ENCODE results near the gene ACACB. TPM values are rescaled to one million over a fixed set of nuclear protein-coding genes. Genes with fewer than 3 reads are reported as not detected.

ACACB gene
- total RNA-seq = 28.8 TPM

DNA sequence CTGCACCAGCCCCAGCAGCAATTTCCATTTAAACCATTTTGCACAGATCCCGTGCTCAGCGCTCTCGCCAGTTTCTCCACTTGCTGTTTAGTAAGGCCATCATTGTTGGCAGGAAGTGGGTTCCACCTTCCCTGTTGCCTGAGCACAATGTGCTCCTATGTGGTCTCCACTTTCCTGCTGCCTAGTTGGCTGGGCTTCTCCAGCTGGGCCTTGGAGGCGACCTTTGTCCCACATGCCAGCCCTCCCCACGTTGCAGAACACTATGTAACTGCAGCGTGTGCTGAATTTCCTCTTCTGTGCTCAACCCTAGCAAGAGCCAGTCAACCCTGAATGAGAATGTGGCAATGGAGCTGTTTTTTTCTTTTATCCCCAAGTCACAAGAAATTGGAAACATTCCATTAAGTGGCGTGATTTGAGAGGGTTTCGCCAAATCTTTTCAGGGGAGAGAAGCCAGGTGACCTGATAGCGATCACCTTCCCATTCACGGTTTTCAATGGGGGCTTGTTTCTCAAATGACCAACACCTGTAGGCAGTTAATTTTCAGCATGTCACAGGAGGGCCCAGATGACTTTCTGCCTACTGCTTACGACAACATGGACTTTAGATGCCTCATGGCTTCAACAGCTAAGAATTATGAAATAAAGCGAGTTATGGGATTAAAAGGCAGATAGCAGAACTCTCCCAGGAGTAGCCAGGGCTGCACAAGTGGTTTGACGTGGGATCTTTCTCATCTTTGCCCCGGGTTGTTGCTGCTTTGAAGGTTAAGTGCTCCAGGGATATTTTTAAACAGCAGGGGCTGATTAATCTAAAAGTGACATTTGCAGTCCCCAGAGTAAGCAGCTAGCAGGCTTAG, at the start of gene ACACB:
Gene ACACB (plus strand): TSS at position 830 of the 853 bp plus-strand sequence. CDS start 22,819 bp downstream, outside the sequence.
- peak in 1 of 3 donors; percentile 44 for DNase-seq (ENCODE audit: low read depth in 2 of 3, low spot score in 2 of 3)

- no peak for DNase-seq (ENCODE audit: low read depth in 2 of 3, low spot score in 2 of 3)
Measured at GRCh38 chr12:109069307-109070271, 46.8 kb upstream of the ACACB start.

- no peak for DNase-seq (ENCODE audit: low read depth in 2 of 3, low spot score in 2 of 3)
Measured at GRCh38 chr12:109074866-109075265, 41.5 kb upstream of the ACACB start.

DNA sequence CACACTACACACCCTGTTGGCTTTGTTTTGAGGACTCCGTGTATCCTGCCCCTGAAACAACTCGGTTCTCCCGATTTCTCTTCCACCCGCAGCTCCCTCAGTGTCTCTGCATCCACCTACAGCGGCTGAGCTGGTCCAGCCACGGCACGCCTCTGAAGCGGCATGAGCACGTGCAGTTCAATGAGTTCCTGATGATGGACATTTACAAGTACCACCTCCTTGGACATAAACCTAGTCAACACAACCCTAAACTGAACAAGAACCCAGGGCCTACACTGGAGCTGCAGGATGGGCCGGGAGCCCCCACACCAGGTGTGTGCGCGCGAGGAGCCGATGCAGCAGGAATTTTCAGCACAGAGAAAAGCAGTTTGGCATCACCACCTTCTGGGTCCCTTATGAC, 33.6 kb upstream of the ACACB start:
- DNase-seq (ENCODE audit: low read depth in 2 of 3, low spot score in 2 of 3) = no peak

DNA sequence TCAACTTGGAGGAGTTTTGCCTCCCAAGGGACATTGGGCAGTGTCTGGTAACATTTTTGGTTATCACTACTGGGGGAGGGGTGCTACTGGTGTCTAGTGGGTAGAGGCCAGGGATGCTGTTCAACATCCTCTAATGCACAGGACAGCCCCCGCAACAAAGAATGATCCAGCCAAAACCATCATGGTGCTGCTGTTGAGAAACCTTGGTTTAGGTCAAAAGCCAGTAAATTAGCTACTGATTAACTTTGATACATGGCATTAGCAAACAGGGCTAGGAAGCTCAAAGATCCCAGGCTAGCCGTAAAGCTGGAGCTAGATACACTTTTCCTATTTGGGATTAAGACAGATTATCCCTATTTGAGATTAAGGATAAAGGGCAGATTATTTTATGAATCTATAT, 32.0 kb upstream of the ACACB start:
- no peak for DNase-seq (ENCODE audit: low read depth in 2 of 3, low spot score in 2 of 3)

DNA sequence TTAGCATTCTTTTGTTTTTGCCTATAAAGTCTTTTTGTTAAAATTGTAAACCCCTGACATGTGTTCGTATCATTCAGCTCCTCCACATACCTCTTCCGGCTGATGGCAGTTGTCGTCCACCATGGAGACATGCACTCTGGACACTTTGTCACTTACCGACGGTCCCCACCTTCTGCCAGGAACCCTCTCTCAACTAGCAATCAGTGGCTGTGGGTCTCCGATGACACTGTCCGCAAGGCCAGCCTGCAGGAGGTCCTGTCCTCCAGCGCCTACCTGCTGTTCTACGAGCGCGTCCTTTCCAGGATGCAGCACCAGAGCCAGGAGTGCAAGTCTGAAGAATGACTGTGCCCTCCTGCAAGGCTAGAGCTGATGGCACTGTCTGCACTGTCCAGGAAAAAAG, 30.8 kb upstream of the ACACB start:
- DNase-seq (ENCODE audit: low read depth in 2 of 3, low spot score in 2 of 3) = no peak

GRCh38 chr12:109087250-109087649, 29.1 kb upstream of the ACACB start:
- DNase-seq (ENCODE audit: low read depth in 2 of 3, low spot score in 2 of 3) = no peak

DNA sequence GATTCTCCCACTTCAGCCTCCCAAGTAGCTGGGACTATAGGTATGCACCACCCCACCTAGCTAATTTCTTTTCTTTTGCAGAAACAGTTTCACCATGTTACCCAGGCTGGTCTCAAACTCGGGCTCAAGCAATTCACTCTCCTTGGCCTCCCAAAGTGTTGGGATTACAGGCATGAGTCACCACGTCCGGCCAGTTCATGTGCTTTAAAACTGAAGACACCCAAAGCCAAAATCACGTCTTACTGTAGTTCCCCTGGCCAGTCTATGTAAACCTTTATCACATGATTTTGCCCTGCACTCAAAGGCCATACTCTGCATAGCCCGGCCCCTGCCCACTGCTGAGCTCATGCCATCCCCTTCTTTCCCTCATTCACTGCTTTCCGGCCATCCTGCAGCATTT, 27.6 kb upstream of the ACACB start:
- no peak for DNase-seq (ENCODE audit: low read depth in 2 of 3, low spot score in 2 of 3)

GRCh38 chr12:109089683-109090082, 26.7 kb upstream of the ACACB start:
- DNase-seq (ENCODE audit: low read depth in 2 of 3, low spot score in 2 of 3) = no peak

DNA sequence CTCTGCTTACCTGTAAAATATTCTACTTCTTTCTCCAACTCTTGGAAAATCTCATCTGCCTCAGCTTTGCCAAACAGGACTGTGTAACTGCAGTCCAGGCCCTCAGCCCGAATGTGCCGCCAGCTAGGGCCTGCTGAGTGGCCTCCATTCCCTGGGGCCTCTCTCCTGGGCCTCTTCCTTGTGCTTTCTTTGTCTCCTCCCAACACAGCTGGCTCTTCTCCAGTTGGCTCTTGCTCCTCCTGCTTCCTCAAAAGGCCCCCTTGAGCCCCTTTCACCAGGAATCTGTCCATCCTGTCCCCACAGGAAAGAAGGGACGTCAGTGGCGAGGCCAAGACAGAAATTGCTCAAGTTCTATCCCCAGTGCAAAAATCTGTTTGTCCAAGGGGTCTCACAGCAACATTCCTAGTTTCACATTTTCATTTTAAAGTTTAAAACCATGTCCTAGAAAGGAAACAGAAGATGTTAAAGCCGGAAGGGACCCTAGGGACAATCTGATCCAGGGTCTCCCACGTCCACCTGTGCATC, 23.8 kb upstream of the ACACB start:
- peak in 1 of 3 donors; percentile 5 for DNase-seq (ENCODE audit: low read depth in 2 of 3, low spot score in 2 of 3)

GRCh38 chr12:109093022-109093918, 23.1 kb upstream of the ACACB start, which contains the start of gene ALKBH2:
ALKBH2 (minus strand) TSS chr12:109093472; CDS start chr12:109092786, 686 bp downstream.
- DNase-seq (ENCODE audit: low read depth in 2 of 3, low spot score in 2 of 3) = peak; percentile 93 to 96 (median 94)

- DNase-seq (ENCODE audit: low read depth in 2 of 3, low spot score in 2 of 3) = no peak
Measured at GRCh38 chr12:109097140-109097434, 19.3 kb upstream of the ACACB start.

DNA sequence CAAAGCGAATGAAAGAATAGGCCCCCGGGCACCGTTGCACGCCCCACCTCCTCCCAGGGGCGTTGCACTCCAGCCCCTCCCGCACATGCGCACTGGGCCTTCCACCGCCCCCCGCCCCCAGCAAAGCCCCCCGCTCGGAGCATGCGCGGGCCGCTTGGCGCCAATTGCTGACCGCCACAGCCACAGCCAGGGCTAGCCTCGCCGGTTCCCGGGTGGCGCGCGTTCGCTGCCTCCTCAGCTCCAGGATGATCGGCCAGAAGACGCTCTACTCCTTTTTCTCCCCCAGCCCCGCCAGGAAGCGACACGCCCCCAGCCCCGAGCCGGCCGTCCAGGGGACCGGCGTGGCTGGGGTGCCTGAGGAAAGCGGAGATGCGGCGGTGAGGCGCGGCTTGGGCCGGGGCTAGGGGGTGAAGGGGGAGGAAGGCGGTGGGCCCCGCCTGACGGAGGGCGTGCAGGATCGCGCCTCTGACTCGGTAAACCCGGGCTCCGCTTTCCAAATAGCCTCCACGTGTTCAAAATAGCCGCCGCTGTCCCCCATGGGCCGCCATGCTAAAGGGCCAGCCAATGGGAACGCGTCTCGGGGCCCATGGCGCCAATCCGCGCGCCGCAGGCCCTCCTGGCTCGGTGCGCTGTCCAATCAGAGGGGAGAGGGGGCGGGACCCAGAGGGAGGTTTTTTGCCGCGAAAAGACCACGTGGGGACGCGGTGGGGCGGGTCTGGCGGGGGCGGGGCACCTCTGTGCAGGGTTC, 18.8 kb upstream of the ACACB start, which contains the start of gene UNG:
Gene UNG (plus strand): TSS at position 163 of the 748 bp plus-strand sequence. CDS start 83 bp downstream, at position 246.
- peak; percentile 91 to 97 (median 95) for DNase-seq (ENCODE audit: low read depth in 2 of 3, low spot score in 2 of 3)

- DNase-seq (ENCODE audit: low read depth in 2 of 3, low spot score in 2 of 3) = no peak
Measured at GRCh38 chr12:109098183-109098604, 18.2 kb upstream of the ACACB start.

DNA sequence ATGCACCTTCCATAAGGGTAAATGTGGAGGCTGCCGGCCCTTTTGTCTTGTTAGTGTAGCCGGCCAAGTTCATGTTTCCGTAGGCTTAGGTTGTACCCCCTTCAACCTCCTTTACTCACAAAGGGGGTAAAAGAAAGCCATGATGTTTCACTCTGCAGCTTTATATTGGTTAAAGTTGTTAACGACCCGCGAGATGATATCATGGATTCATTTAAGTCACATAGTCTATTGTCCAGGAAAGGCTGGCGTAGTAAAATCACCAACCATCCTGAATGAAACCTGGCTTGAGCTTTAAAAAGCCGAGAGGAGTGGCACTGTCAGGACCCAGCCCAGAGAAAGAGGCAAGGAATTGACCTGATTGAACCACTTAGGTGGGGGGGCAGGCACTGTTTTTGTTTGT, 17.7 kb upstream of the ACACB start:
- no peak for DNase-seq (ENCODE audit: low read depth in 2 of 3, low spot score in 2 of 3)

DNA sequence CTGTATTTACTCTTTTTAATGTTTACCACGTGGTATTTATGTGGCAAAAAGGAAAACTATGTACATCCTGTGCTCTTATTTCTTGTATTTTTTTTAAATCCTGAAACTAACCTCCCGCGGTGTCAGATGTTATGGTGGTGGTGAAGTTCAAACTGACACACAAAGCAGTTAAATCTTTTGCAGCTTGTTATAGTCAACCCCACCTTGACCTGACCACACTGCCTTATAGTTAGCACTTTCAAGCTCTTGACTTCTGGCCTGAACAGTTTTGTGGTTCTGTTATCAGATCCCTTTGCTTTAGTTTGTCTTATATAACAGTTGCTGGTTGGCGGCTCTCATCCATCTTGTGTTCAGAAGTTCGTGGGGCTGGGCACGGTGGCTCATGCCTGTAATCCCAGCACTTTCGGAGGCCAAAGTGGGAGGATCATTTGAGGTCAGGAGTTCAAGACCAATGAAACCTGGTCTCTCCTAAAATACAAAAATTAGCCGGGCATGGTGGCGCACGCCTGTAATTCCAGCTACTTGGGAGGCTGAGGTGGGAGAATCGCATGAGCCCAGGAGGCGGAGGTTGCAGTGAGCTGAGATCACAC, 16.9 kb upstream of the ACACB start:
- DNase-seq (ENCODE audit: low read depth in 2 of 3, low spot score in 2 of 3) = no peak

- DNase-seq (ENCODE audit: low read depth in 2 of 3, low spot score in 2 of 3) = no peak
Measured at GRCh38 chr12:109100741-109101140, 15.6 kb upstream of the ACACB start.

DNA sequence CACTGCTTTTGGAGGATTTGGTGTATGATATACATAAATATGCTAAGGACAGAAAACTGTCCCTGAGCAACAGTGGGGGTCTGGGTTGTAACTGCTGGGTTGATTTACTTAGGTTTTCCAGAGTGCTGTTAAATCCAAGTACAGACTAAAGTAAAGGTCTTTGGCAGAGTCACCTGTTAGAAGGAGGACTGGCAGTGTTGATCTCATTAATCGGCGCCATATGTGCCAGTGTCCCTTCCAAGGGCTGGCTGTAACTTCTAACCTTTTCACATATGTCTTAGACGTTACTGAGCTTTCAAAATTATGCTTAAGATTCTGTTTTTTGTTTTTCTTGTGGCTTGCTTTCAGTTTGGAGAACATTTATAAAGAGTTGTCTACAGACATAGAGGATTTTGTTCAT, 13.9 kb upstream of the ACACB start:
- DNase-seq (ENCODE audit: low read depth in 2 of 3, low spot score in 2 of 3) = no peak

- DNase-seq (ENCODE audit: low read depth in 2 of 3, low spot score in 2 of 3) = no peak
Measured at GRCh38 chr12:109105176-109105575, 11.2 kb upstream of the ACACB start.
